K562 (cell line): Measurements from ENCODE around the gene TAF8. TPM values are rescaled to one million over a fixed set of nuclear protein-coding genes. Genes with fewer than 3 reads are reported as not detected.
A peak's percentile ranks its signal among the peaks of the same experiment; 100 is the strongest.

Experiments
- CBX3 ChIP-seq, 2 experiments: IDR thresholded peaks; 1 replicate in 1 of 2; 2 replicates in 1 of 2; pipeline ENCODE4 v1.6.1; 2012; ENCODE audit warnings: inconsistent platforms in 2 of 2, low read length in 2 of 2, borderline replicate concordance in 1 of 2, control low read depth in 1 of 2
- CREM ChIP-seq: IDR thresholded peaks from 2 replicates; pipeline ENCODE4 v1.6.1; 2014; ENCODE audit warnings: antibody characterized with exemption, low read depth
- EP300 ChIP-seq: IDR thresholded peaks from 2 replicates; pipeline ENCODE4 v1.6.1; 2012; ENCODE audit warnings: low read length, improper control_type of control experiment
- EZH2 ChIP-seq: IDR thresholded peaks from 2 replicates; pipeline ENCODE4 v1.6.1; 2012; ENCODE audit warnings: low read depth, mild to moderate bottlenecking, inconsistent platforms, low read length, borderline replicate concordance
- MAX ChIP-seq: sonication (generic); formaldehyde crosslinking; IDR thresholded peaks from 2 replicates; pipeline ENCODE4 v1.9.0; 2022; ENCODE audit warnings: mild to moderate bottlenecking, missing genetic modification reagents
- MEIS2 ChIP-seq: fragments of 450-650 bp; IDR thresholded peaks from 2 replicates; pipeline ENCODE4 v1.6.1; 2014; ENCODE audit warnings: mild to moderate bottlenecking; ENCODE audit not compliant: partially characterized antibody
- MGA ChIP-seq: fragments of 450-650 bp; IDR thresholded peaks from 2 replicates; pipeline ENCODE4 v1.6.1; 2016; ENCODE audit warnings: mild to moderate bottlenecking, moderate library complexity
- POLR2AphosphoS5 ChIP-seq: IDR thresholded peaks from 2 replicates; pipeline ENCODE4 v1.6.1; 2011; ENCODE audit warnings: mild to moderate bottlenecking, low read depth, low read length, moderate library complexity; ENCODE audit not compliant: control insufficient read depth, insufficient read depth
- TBL1XR1 ChIP-seq, 2 experiments: IDR thresholded peaks; 2 replicates each; pipeline ENCODE4 v1.6.1; 2012; ENCODE audit warnings: improper control_type of control experiment in 2 of 2, low read length in 2 of 2, mild to moderate bottlenecking in 1 of 2
- YY1 ChIP-seq, 3 experiments: IDR thresholded peaks; 2 replicates each; pipeline ENCODE4 v1.6.1; 2011; ENCODE audit warnings: low read length in 2 of 3, mild to moderate bottlenecking in 2 of 3, moderate library complexity in 2 of 3, borderline replicate concordance in 1 of 3, control low read depth in 1 of 3, low read depth in 1 of 3; ENCODE audit not compliant: insufficient read depth in 3 of 3, insufficient replicate concordance in 2 of 3, control insufficient read depth in 1 of 3, insufficient read length in 1 of 3; ENCODE audit errors: extremely low read depth in 1 of 3
- ZNF134 ChIP-seq: fragments of 250-450 bp; sonication (Bioruptor Pico); conservative IDR thresholded peaks from 2 replicates; pipeline ENCODE4 v1.4.0; 2020
- ZNF445 ChIP-seq: fragments of 250-450 bp; sonication (Bioruptor Pico); IDR thresholded peaks from 2 replicates; pipeline ENCODE4 v1.4.0; 2020; ENCODE audit warnings: low read depth, mild to moderate bottlenecking, moderate library complexity
- ZNF589 ChIP-seq: fragments of 200-800 bp; sonication (Bioruptor generic); IDR thresholded peaks from 2 replicates; pipeline ENCODE4 v1.6.1; 2016; ENCODE audit warnings: low read depth, missing genetic modification characterization, missing compliant biosample characterization
- polyA plus RNA-seq, 8 experiments: library from polyadenylated mRNA; depleted of rRNA in 4 of 8; stranded (reverse) in 5 of 8; unstranded in 3 of 8; fragments of >200 nt; fragmentation: Nextera tagmentation in 2 of 8; fragmentation: Illumina TruSeq in 1 of 8; extraction: Ambion mirVana in 2 of 8; extraction: Trizol in 1 of 8; gene quantifications; 2 replicates each; pipeline versions ENCODE4 v1.2.1 to v1.2.3, GENCODE V29; 2011 to 2014; ENCODE audit warnings: inconsistent platforms in 1 of 8, missing spikeins in 1 of 8
- total RNA-seq, 7 experiments: library from RNA; depleted of rRNA in 6 of 7; stranded (reverse); fragments of >200 nt in 6 of 7; fragmentation: Illumina TruSeq in 2 of 7; extraction: Trizol in 2 of 7; gene quantifications; 2 replicates each; pipeline versions ENCODE4 v1.2.1 to v1.2.3, GENCODE V29; 2011 to 2021; ENCODE audit warnings: low replicate concordance in 1 of 7

Gene TAF8
- total and polyA plus RNA-seq, 9 of the 15 experiments (the other 6 are each of a cell fraction or from before 2014, with no cell fraction given), result 29.4 to 84.0 (median 52.6) TPM

DNA sequence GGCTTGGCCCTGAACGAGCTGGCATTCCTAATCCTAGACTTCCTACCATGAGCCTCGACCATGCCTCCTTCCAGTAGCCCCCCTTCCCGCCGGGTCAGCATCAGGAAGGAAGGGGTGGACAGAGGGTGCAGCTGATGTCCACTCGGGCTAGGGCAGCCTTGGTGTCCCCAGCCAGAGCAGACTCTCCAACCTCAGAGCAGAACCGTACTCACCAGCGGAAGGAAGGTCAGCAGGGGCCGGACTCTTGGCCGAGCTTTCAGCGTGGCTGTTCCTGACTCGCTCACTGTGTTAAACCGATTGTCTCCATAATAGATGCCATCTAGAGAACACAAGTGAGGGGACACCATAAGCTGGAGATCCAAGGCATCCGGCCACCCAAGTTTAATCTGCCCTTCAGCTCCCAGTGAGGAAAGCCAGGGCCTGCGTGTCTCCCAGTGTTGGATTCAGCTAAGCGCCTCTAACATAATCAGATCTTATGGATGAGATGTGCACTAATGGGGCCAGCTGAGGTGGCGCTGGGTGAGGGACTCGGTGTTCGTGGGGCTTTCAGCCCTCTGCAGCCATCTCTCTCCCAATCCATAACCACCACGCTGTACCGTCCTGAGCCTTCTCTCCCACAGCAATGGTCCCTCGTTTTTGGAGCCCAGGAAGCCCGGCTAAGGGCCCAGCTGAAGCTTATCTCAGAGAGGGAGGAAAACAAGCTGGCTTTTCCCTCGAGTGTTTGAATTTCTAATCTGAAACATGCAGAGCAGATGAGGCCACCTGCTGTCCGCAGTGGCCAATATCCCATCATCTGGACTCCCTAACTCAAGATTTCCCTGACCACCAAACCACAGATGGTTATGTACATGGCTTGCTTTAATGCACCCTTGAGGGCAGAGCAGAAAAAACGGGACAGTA lies 78.4 kb downstream of the TAF8 start (continued):
- no peak for TF ChIP-seq MGA
- no peak for TF ChIP-seq ZNF445 (CRISPR knock-in tag)
- TF ChIP-seq TBL1XR1 (IDR thresholded peaks at IDR 0.05; ENCODE audit: low read length in 2 of 2), result peak in 1 of 2 experiments; percentile 52; a peak in 1 of 4 replicates
- TF ChIP-seq MEIS2, result peak; percentile 2
- peak; percentile 63 for TF ChIP-seq POLR2AphosphoS5
- no peak for TF ChIP-seq EZH2
- TF ChIP-seq YY1 (IDR thresholded peaks at IDR 0.05; ENCODE audit: borderline replicate concordance in 1 of 3, control insufficient read depth in 1 of 3, extremely low read depth in 1 of 3, insufficient read depth in 3 of 3, insufficient read length in 1 of 3, insufficient replicate concordance in 2 of 3, low read depth in 1 of 3, low read length in 2 of 3), result peak in 1 of 3 experiments; percentile 7
- TF ChIP-seq CBX3 (IDR thresholded peaks at IDR 0.05; ENCODE audit: borderline replicate concordance in 1 of 2, low read length in 2 of 2), result 0 out of 3 replicates have a peak, but pooled peaks of 1 of the 2 experiments have one; percentile 15
- peak; percentile 39 for TF ChIP-seq EP300
- peak; percentile 21; the same call in 1 of the 2 replicates for TF ChIP-seq CREM
- peak; percentile 73; the same call in 1 of the 2 replicates for TF ChIP-seq MAX (CRISPR knock-in tag)
- 0 out of 2 replicates have a peak, but pooled peaks have one; percentile 31 for TF ChIP-seq ZNF134 (CRISPR knock-in tag)
- TF ChIP-seq ZNF589 (CRISPR knock-in tag), result peak; percentile 81; the same call in 1 of the 2 replicates
